ENCODE measurements around the gene ARHGAP12.

The ARHGAP12 gene

GRCh38 chr10:31830887-31831286, 97.7 kb downstream of the ARHGAP12 start:
- in situ Hi-C loops (cut with HindIII; ENCODE audit: low sequenced_read_pairs), result no loop called here

GRCh38 chr10:31829776-31830175, 98.9 kb downstream of the ARHGAP12 start:
- in situ Hi-C loops (cut with HindIII; ENCODE audit: low sequenced_read_pairs), result no loop called here

- in situ Hi-C loops (cut with HindIII; ENCODE audit: low sequenced_read_pairs), result no loop called here
Measured at GRCh38 chr10:31823358-31823757, 105.3 kb downstream of the ARHGAP12 start.

GRCh38 chr10:31822616-31823318, 105.9 kb downstream of the ARHGAP12 start:
- in situ Hi-C loops (cut with HindIII; ENCODE audit: low sequenced_read_pairs), result no loop called here

- in situ Hi-C loops (cut with HindIII; ENCODE audit: low sequenced_read_pairs), result no loop called here
Measured at GRCh38 chr10:31822150-31822549, 106.5 kb downstream of the ARHGAP12 start.

- in situ Hi-C loops (cut with HindIII; ENCODE audit: low sequenced_read_pairs), result no loop called here
Measured at GRCh38 chr10:31820778-31821369, 107.8 kb downstream of the ARHGAP12 start.

- in situ Hi-C loops (cut with HindIII; ENCODE audit: low sequenced_read_pairs), result no loop called here
Measured at GRCh38 chr10:31820096-31820495, 108.5 kb downstream of the ARHGAP12 start.

GRCh38 chr10:31819391-31819820, 109.2 kb downstream of the ARHGAP12 start:
- in situ Hi-C loops (cut with HindIII; ENCODE audit: low sequenced_read_pairs), result no loop called here

GRCh38 chr10:31816318-31816717, 112.3 kb downstream of the ARHGAP12 start:
- in situ Hi-C loops (cut with HindIII; ENCODE audit: low sequenced_read_pairs), result no loop called here

- in situ Hi-C loops (cut with HindIII; ENCODE audit: low sequenced_read_pairs), result no loop called here
Measured at GRCh38 chr10:31808258-31809218, 120.1 kb downstream of the ARHGAP12 start.

GRCh38 chr10:31804352-31804810, 124.2 kb downstream of the ARHGAP12 start:
- in situ Hi-C loops (cut with HindIII; ENCODE audit: low sequenced_read_pairs), result no loop called here

GRCh38 chr10:31803606-31804351, 124.9 kb downstream of the ARHGAP12 start:
- in situ Hi-C loops (cut with HindIII; ENCODE audit: low sequenced_read_pairs), result no loop called here

GRCh38 chr10:31799181-31799580, 129.4 kb downstream of the ARHGAP12 start:
- in situ Hi-C loops (cut with HindIII; ENCODE audit: low sequenced_read_pairs), result no loop called here

GRCh38 chr10:31792745-31793144, 135.9 kb downstream of the ARHGAP12 start:
- in situ Hi-C loops (cut with HindIII; ENCODE audit: low sequenced_read_pairs), result no loop called here

GRCh38 chr10:31789555-31789954, 139.1 kb downstream of the ARHGAP12 start:
- in situ Hi-C loops (cut with HindIII; ENCODE audit: low sequenced_read_pairs), result no loop called here

GRCh38 chr10:31782701-31783100, 145.9 kb downstream of the ARHGAP12 start:
- in situ Hi-C loops (cut with HindIII; ENCODE audit: low sequenced_read_pairs), result no loop called here

GRCh38 chr10:31780717-31781116, 147.9 kb downstream of the ARHGAP12 start:
- in situ Hi-C loops (cut with HindIII; ENCODE audit: low sequenced_read_pairs), result no loop called here

- in situ Hi-C loops (cut with HindIII; ENCODE audit: low sequenced_read_pairs), result no loop called here
Measured at GRCh38 chr10:31778627-31779026, 150.0 kb downstream of the ARHGAP12 start.

- in situ Hi-C loops (cut with HindIII; ENCODE audit: low sequenced_read_pairs), result no loop called here
Measured at GRCh38 chr10:31776159-31776558, 152.5 kb downstream of the ARHGAP12 start.

- in situ Hi-C loops (cut with HindIII; ENCODE audit: low sequenced_read_pairs), result no loop called here
Measured at GRCh38 chr10:31774928-31775650, 153.5 kb downstream of the ARHGAP12 start.
